ENCODE results near the gene SLC38A1. TPM values are rescaled to one million over a fixed set of nuclear protein-coding genes. Genes with fewer than 3 reads are reported as not detected.
"Not testable (repeated sequence)": the region's sequence is repeated elsewhere in the genome, so short reads cannot be mapped to it uniquely, and the experiment has no call there.

The SLC38A1 gene
- total RNA-seq, 1 experiment from 2014 or later = 155 TPM

DNA sequence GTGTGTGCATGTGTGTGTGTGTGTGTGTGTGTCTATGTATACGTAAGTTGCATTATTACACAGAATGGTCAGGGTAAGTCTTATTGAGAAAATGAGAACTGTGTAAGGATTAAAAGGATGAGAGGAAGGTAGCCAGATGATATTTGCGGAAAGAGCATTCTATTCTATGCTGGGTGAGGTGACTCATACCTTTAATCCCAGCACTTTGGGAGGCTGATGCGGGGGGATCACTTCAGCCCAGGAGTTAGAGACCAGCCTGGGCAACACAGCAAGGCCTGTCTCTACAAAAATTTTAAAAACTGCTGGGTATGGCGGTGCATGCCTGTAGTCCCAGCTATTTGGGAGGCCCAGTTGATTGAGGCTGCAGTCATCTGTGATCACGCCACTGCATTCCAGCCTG lies 103.7 kb downstream of the SLC38A1 start:
- H3K4me2 ChIP-seq (ENCODE audit: low read length) = no peak overlapping the region
- RAD21 ChIA-PET (ENCODE audit: low non-redundant PET in 1 of 2, low total read pairs in 2 of 2, uncharacterized antibody in 2 of 2, unreplicated experiment in 2 of 2) = no interaction called here
- intact Hi-C loops (cut with micrococcal nuclease) = no loop called here

GRCh38 chr12:46164186-46164761 lies 104.6 kb downstream of the SLC38A1 start:
- no peak for DNase-seq (ENCODE audit: low read depth, low spot score)
- Histone ChIP-seq H2AFZ (ENCODE audit: low read depth, low read length, poor library complexity, severe bottlenecking) (no peak overlapping the region), H4K20me1 (ENCODE audit: insufficient read depth) (no peaks in the 10 kb centered on the region), H3K9me3 (ENCODE audit: control insufficient read depth in 1 of 2, insufficient read depth in 1 of 2, low read depth in 1 of 2, low read length in 2 of 2) (no peaks in the 10 kb centered on the region), H3K36me3 (ENCODE audit: control insufficient read depth in 1 of 2, insufficient read depth in 2 of 2, low read length in 2 of 2) (no peaks in the 10 kb centered on the region), H3K79me2 (ENCODE audit: insufficient read depth, low read length) (no peaks in the 10 kb centered on the region), H3K9me2 (ENCODE audit: insufficient read depth) (no peaks in the 10 kb centered on the region), H3K4me3 (replicated peaks in 1 of 2; ENCODE audit: low read depth in 1 of 2, low read length in 2 of 2) (no peak overlapping the region), H3K9ac (ENCODE audit: low read length) (no peak overlapping the region), H3K27ac (ENCODE audit: low read depth, low read length) (no peak overlapping the region), H3K4me2 (ENCODE audit: low read length) (no peak overlapping the region), H3K4me1 (ENCODE audit: control insufficient read depth in 1 of 2, insufficient read depth in 2 of 2, low read length in 2 of 2) (no peaks in the 10 kb centered on the region), H3K27me3 (ENCODE audit: insufficient read depth, low read length) (no peaks in the 10 kb centered on the region)
- TF ChIP-seq, protein P1, sequence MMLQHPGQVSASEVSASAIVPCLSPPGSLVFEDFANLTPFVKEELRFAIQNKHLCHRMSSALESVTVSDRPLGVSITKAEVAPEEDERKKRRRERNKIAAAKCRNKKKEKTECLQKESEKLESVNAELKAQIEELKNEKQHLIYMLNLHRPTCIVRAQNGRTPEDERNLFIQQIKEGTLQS (IDR thresholded peaks at IDR 0.05) = no peak
- ATAC-seq = no peak
- CTCF ChIA-PET = no interaction called here
- RAD21 ChIA-PET (ENCODE audit: low non-redundant PET in 1 of 2, low total read pairs in 2 of 2, uncharacterized antibody in 2 of 2, unreplicated experiment in 2 of 2) = no interaction called here
- intact Hi-C loops (cut with micrococcal nuclease) = no loop called here
- no TSS peak for BruUV-seq (replicated peaks)
- POLR2A ChIA-PET = no interaction called here

More for the DNA sequence above, 103.7 kb downstream of the SLC38A1 start:
- Histone ChIP-seq H2AFZ (ENCODE audit: low read depth, low read length, poor library complexity, severe bottlenecking) (no peak overlapping the region), H3K4me1 (ENCODE audit: control insufficient read depth in 1 of 2, insufficient read depth in 2 of 2, low read length in 2 of 2) (no peaks in the 10 kb centered on the region), H3K4me3 (replicated peaks in 1 of 2; ENCODE audit: low read depth in 1 of 2, low read length in 2 of 2) (no peak overlapping the region), H3K36me3 (ENCODE audit: control insufficient read depth in 1 of 2, insufficient read depth in 2 of 2, low read length in 2 of 2) (no peaks in the 10 kb centered on the region), H3K79me2 (ENCODE audit: insufficient read depth, low read length) (no peaks in the 10 kb centered on the region), H3K9me3 (ENCODE audit: control insufficient read depth in 1 of 2, insufficient read depth in 1 of 2, low read depth in 1 of 2, low read length in 2 of 2) (no peaks in the 10 kb centered on the region), H3K27ac (ENCODE audit: low read depth, low read length) (no peak overlapping the region), H3K9ac (ENCODE audit: low read length) (no peak overlapping the region), H3K9me2 (ENCODE audit: insufficient read depth) (no peaks in the 10 kb centered on the region), H3K27me3 (ENCODE audit: insufficient read depth, low read length) (no peaks in the 10 kb centered on the region), H4K20me1 (ENCODE audit: insufficient read depth) (no peaks in the 10 kb centered on the region)
- ATAC-seq (no peak), DNase-seq (ENCODE audit: low read depth, low spot score) (no peak)
- TF ChIP-seq EZH2 (IDR thresholded peaks at IDR 0.05) = no peak
- no peak for TF ChIP-seq CEBPB (IDR thresholded peaks at IDR 0.05; ENCODE audit: low read depth)
- no peak for TF ChIP-seq POLR2A (IDR thresholded peaks at IDR 0.05; ENCODE audit: borderline replicate concordance, extremely low read depth, insufficient read depth, insufficient read length)
- TF ChIP-seq TCF7L2 (IDR thresholded peaks at IDR 0.05; ENCODE audit: borderline replicate concordance, extremely low read depth, insufficient read depth, insufficient read length) = no peak
- CTCF ChIA-PET = no interaction called here
- POLR2A ChIA-PET = no interaction called here
- BruUV-seq (replicated peaks) = no TSS peak

- H3K9me2 ChIP-seq (ENCODE audit: insufficient read depth); H3K27me3 ChIP-seq (ENCODE audit: insufficient read depth, low read length); H3K79me2 ChIP-seq (ENCODE audit: insufficient read depth, low read length); DNase-seq (ENCODE audit: low read depth, low spot score); H3K4me3 ChIP-seq (replicated peaks in 1 of 2; ENCODE audit: low read depth in 1 of 2, low read length in 2 of 2); RAD21 ChIA-PET (ENCODE audit: low non-redundant PET in 1 of 2, low total read pairs in 2 of 2, uncharacterized antibody in 2 of 2, unreplicated experiment in 2 of 2); H3K9me3 ChIP-seq (ENCODE audit: control insufficient read depth in 1 of 2, insufficient read depth in 1 of 2, low read depth in 1 of 2, low read length in 2 of 2); CTCF ChIA-PET; POLR2A ChIA-PET; H3K27ac ChIP-seq (ENCODE audit: low read depth, low read length); H3K36me3 ChIP-seq (ENCODE audit: control insufficient read depth in 1 of 2, insufficient read depth in 2 of 2, low read length in 2 of 2); H3K4me2 ChIP-seq (ENCODE audit: low read length); H4K20me1 ChIP-seq (ENCODE audit: insufficient read depth); BruUV-seq (replicated peaks); H2AFZ ChIP-seq (ENCODE audit: low read depth, low read length, poor library complexity, severe bottlenecking); intact Hi-C loops (cut with micrococcal nuclease); ATAC-seq; H3K9ac ChIP-seq (ENCODE audit: low read length); H3K4me1 ChIP-seq (ENCODE audit: control insufficient read depth in 1 of 2, insufficient read depth in 2 of 2, low read length in 2 of 2): not testable (repeated sequence)
Observed at GRCh38 chr12:46162549-46163076, 106.2 kb downstream of the SLC38A1 start.

All from HCT116 (cell line).